EH (cell line): ENCODE results near the gene ICAM3.

ENCODE experiments used
- DNase-seq: peaks from one replicate; pipeline ENCODE4 v3.0.0-alpha.2; 2015; ENCODE audit warnings: low read depth

ICAM3 gene

DNA sequence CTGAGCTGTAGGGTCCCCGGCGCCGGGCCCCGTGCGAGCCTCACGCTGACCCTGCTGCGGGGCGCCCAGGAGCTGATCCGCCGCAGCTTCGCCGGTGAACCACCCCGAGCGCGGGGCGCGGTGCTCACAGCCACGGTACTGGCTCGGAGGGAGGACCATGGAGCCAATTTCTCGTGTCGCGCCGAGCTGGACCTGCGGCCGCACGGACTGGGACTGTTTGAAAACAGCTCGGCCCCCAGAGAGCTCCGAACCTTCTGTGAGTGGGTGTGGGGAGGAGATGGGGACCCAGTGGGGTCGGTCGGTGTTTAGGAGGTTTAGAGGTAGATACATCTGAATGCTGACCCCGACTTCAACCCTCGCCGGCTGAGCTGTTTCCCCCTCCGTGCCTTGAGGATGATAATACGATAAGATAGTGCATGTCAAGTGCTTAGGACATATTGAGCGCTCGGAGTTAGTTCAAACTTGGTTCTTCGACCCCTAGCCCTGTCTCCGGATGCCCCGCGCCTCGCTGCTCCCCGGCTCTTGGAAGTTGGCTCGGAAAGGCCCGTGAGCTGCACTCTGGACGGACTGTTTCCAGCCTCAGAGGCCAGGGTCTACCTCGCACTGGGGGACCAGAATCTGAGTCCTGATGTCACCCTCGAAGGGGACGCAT is 47.7 kb downstream of the ICAM3 start:
- DNase-seq, result no peak

- DNase-seq, result peak; percentile 78
Observed at GRCh38 chr19:10290876-10291553, 48.4 kb downstream of the ICAM3 start.

GRCh38 chr19:10290357-10290875 is 49.0 kb downstream of the ICAM3 start:
- peak; percentile 32 for DNase-seq

GRCh38 chr19:10289836-10290356 is 49.5 kb downstream of the ICAM3 start, which contains the start of gene ICAM5:
Gene ICAM5, plus strand, starts transcription at chr19:10289952. Its CDS starts 92 bp downstream, at chr19:10290044.
- DNase-seq, result peak; percentile 65

- DNase-seq, result peak; percentile 79
Observed at GRCh38 chr19:10289167-10289835, 50.1 kb downstream of the ICAM3 start.

GRCh38 chr19:10288662-10289166 is 50.7 kb downstream of the ICAM3 start:
- peak; percentile 79 for DNase-seq

GRCh38 chr19:10286803-10287737 is 52.4 kb downstream of the ICAM3 start, which contains the start of gene ICAM4:
Gene ICAM4, plus strand, starts transcription at chr19:10286955. Its CDS starts 58 bp downstream, at chr19:10287013.
- peak; percentile 37 for DNase-seq

GRCh38 chr19:10285393-10285792 is 54.0 kb downstream of the ICAM3 start:
- no peak for DNase-seq

GRCh38 chr19:10284960-10285278 is 54.5 kb downstream of the ICAM3 start:
- DNase-seq, result no peak

- no peak for DNase-seq
Observed at GRCh38 chr19:10284065-10284959, 55.1 kb downstream of the ICAM3 start.
